Measurements from ENCODE around the gene HES1. TPM values are rescaled to one million over a fixed set of nuclear protein-coding genes. Genes with fewer than 3 reads are reported as not detected.
A peak's percentile ranks its signal among the peaks of the same experiment; 100 is the strongest.

HES1 gene
- total RNA-seq, 4 donors from 2014 or later: 14.7 to 52.7 (median 27.7) TPM

- H3K4me3 ChIP-seq: no peak overlapping the region
- no peaks in the 10 kb centered on the region for H3K9me3 ChIP-seq
- H3K27me3 ChIP-seq: no peaks in the 10 kb centered on the region
- WGBS, 2 donors: 86 to 87% methylated on average over 8 of the region's 8 CpGs
- no peak for DNase-seq (ENCODE audit: low spot score in 2 of 2)
- peaks cover 0 to 34% (median 6%) of the 10 kb centered on the region in 4 donors for H3K4me1 ChIP-seq
- no peaks in the 10 kb centered on the region for H3K36me3 ChIP-seq
- TF ChIP-seq POLR2A (IDR thresholded peaks at IDR 0.05): no peak
- no peak for TF ChIP-seq EP300 (IDR thresholded peaks at IDR 0.05)
- TF ChIP-seq, protein P1, sequence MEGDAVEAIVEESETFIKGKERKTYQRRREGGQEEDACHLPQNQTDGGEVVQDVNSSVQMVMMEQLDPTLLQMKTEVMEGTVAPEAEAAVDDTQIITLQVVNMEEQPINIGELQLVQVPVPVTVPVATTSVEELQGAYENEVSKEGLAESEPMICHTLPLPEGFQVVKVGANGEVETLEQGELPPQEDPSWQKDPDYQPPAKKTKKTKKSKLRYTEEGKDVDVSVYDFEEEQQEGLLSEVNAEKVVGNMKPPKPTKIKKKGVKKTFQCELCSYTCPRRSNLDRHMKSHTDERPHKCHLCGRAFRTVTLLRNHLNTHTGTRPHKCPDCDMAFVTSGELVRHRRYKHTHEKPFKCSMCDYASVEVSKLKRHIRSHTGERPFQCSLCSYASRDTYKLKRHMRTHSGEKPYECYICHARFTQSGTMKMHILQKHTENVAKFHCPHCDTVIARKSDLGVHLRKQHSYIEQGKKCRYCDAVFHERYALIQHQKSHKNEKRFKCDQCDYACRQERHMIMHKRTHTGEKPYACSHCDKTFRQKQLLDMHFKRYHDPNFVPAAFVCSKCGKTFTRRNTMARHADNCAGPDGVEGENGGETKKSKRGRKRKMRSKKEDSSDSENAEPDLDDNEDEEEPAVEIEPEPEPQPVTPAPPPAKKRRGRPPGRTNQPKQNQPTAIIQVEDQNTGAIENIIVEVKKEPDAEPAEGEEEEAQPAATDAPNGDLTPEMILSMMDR (IDR thresholded peaks at IDR 0.05): no peak
- H3K27ac ChIP-seq: no peak overlapping the region
These were observed 42.1 kb upstream of the HES1 start for GRCh38 chr3:194093842-194094241.

- no peaks in the 10 kb centered on the region for H3K27me3 ChIP-seq
- peak in 1 of 2 donors; percentile 27 for DNase-seq (ENCODE audit: low spot score in 2 of 2)
- no peak overlapping the region for H3K27ac ChIP-seq
- TF ChIP-seq POLR2A (IDR thresholded peaks at IDR 0.05): no peak
- TF ChIP-seq EP300 (IDR thresholded peaks at IDR 0.05): no peak
- TF ChIP-seq, protein P1 (IDR thresholded peaks at IDR 0.05): no peak
- no peaks in the 10 kb centered on the region for H3K36me3 ChIP-seq
- no peaks in the 10 kb centered on the region for H3K9me3 ChIP-seq
- no peak overlapping the region for H3K4me3 ChIP-seq
- peaks cover 0 to 24% (median 5%) of the 10 kb centered on the region in 4 donors for H3K4me1 ChIP-seq
- WGBS, 2 donors: 33 to 38% methylated on average over 4 of the region's 4 CpGs
These were observed 40.5 kb upstream of the HES1 start for GRCh38 chr3:194095464-194095863.

DNA sequence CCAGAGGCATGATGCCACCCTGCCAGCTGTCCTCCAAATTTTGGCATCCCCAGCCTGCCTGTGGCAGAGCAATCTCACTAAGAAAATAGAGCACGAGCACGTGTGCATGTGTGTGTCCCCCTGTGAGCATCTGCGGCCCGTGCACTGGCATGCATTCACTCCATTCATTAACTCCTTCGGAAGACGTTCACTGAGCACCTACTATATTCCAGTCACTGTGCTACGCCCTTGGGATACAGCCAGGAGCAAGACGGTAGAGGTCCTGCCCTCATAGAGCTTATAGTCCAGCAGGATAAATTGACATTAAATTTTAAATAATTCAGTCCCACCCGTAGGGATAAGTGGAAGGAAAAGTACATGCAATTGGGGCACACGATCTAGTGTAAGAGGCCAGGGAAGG is 40.0 kb upstream of the HES1 start:
- Histone ChIP-seq H3K9me3 (no peaks in the 10 kb centered on the region), H3K4me3 (no peak overlapping the region), H3K27me3 (no peaks in the 10 kb centered on the region), H3K27ac (no peak overlapping the region), H3K4me1 (peaks cover 0 to 24% (median 5%) of the 10 kb centered on the region in 4 donors), H3K36me3 (no peaks in the 10 kb centered on the region)
- TF ChIP-seq EP300 (IDR thresholded peaks at IDR 0.05) (no peak), POLR2A (IDR thresholded peaks at IDR 0.05) (no peak)
- TF ChIP-seq, protein P1 (IDR thresholded peaks at IDR 0.05): no peak
- WGBS, 2 donors: 95 to 97% methylated on average over 10 of the region's 10 CpGs
- no peak for DNase-seq (ENCODE audit: low spot score in 2 of 2)

GRCh38 chr3:194097141-194097882 is 38.6 kb upstream of the HES1 start:
- Histone ChIP-seq H3K27ac (no peak overlapping the region), H3K27me3 (no peaks in the 10 kb centered on the region), H3K4me1 (peaks cover 0 to 24% (median 5%) of the 10 kb centered on the region in 4 donors), H3K9me3 (no peaks in the 10 kb centered on the region), H3K4me3 (no peak overlapping the region), H3K36me3 (no peaks in the 10 kb centered on the region)
- 65 to 69% methylated on average over 12 to 14 of the region's 14 CpGs for WGBS, 2 donors
- no peak for DNase-seq (ENCODE audit: low spot score in 2 of 2)
- TF ChIP-seq EP300 (IDR thresholded peaks at IDR 0.05) (no peak), POLR2A (IDR thresholded peaks at IDR 0.05) (no peak)
- TF ChIP-seq, protein P1 (IDR thresholded peaks at IDR 0.05): no peak

DNA sequence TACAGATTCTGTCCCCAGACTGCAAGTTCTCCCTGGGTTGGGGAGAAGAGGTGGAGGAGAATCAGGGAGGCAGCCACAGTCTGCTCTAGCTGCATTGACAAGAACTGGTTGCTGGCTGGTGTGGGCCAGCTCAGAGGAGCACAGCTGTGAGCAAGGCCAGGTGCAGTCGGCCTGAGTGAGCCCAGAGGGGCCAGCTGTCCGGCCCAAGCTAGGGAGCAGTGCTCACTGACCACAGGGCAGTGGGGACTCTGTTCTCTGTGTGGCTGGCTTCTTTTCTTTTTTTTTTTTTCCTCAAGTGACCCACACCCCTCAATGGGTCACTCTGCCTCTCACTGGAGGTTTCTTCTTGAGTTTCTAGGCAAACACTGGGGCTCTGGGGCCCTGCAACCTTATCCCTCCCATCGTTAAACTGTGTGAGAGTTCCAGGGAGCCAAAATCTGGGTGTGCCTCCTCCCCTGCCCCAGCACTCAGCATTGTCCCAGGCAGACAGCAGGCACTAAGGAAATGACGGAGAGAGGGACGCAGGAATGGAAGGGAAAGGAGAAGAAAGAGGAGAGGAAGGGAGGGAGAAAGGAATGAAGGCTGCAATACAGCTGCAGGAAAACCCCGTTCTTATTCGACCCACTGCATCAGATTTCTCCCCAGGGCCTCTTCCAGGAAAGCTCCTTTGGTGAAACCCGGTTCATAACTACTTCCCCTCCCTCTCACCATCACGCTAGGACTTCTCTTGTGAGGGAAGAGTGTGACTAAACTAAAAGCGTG is 37.7 kb upstream of the HES1 start:
- TF ChIP-seq POLR2A (IDR thresholded peaks at IDR 0.05) (no peak), EP300 (IDR thresholded peaks at IDR 0.05) (no peak)
- TF ChIP-seq, protein P1 (IDR thresholded peaks at IDR 0.05): no peak
- Histone ChIP-seq H3K27me3 (no peaks in the 10 kb centered on the region), H3K36me3 (no peaks in the 10 kb centered on the region), H3K27ac (no peak overlapping the region), H3K9me3 (no peaks in the 10 kb centered on the region), H3K4me3 (no peak overlapping the region), H3K4me1 (peaks cover 0 to 24% (median 5%) of the 10 kb centered on the region in 4 donors)
- no peak for DNase-seq (ENCODE audit: low spot score in 2 of 2)
- 40% methylated on average over 10 of the region's 10 CpGs for WGBS, 2 donors

Data from tibial nerve (tissue), 4 donors.